Measurements from ENCODE around the gene RGPD6.
"Not testable (repeated sequence)": the region's sequence is repeated elsewhere in the genome, so short reads cannot be mapped to it uniquely, and the experiment has no call there.

The RGPD6 gene

DNA sequence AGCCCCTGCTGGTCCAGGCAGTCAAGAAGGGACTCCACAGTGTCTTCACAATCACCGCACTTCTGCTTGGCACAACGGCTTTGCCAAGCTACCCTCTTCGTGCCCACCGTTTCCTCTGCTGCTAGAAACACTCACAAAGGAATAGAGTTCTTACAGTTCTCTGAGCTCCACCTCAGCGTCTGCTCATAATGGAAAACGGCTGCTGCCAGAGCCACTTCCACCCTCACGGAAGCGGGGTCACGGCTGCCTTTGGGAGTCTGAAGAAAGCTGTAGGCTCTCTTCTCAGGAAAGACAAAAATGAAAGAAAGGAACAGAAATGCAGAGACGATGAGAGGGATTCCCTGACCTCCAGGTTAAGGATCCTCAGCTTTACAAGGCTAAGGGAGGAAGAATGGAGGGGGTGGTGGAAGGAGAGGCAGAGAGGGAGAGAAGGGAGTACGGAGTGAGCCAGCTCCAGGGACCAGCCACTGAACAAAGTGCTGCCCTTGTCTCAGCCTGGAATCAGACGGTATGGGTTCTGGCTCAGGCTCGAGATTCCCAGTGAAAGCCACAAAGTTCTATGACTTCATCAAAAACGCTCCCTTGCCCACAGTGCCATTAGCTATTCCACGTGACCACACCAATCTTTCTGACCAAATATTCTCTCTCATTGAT lies 12.8 kb upstream of the RGPD6 start:
- DNase-seq (ENCODE audit: low read depth); H3K9ac ChIP-seq (ENCODE audit: low read length); H3K9me3 ChIP-seq (ENCODE audit: control insufficient read depth, low read length); H3K36me3 ChIP-seq (ENCODE audit: control insufficient read depth, insufficient read depth, low read length, severe bottlenecking); H3K4me3 ChIP-seq (ENCODE audit: low read length); H3K4me1 ChIP-seq (ENCODE audit: control insufficient read depth, insufficient read depth, low read length); H3K27me3 ChIP-seq (replicated peaks; ENCODE audit: control insufficient read depth, insufficient read depth, low read length): not testable (repeated sequence)

DNA sequence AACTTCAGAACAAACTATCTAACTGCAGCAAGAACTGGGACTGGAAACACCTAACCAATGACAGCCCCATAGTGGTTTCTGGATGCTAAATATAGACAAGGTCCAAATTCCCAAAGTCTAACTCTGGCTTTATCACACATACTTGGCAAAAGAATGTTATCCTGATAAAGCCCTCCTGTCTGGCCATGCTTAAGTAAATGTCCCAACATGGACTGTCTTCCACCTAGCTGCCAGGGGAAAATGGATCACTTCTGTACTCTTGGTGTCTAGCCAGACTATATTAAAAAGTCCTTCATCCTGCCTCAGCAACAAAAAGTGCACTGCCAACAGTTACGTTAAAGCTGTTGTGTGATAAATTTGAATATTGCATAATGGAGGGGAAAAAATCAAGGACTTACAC lies 11.5 kb upstream of the RGPD6 start:
- not testable (repeated sequence) for H3K9me3 ChIP-seq (ENCODE audit: control insufficient read depth, low read length); H3K4me3 ChIP-seq (ENCODE audit: low read length); H3K27me3 ChIP-seq (replicated peaks; ENCODE audit: control insufficient read depth, insufficient read depth, low read length); DNase-seq (ENCODE audit: low read depth); H3K4me1 ChIP-seq (ENCODE audit: control insufficient read depth, insufficient read depth, low read length); H3K9ac ChIP-seq (ENCODE audit: low read length); H3K36me3 ChIP-seq (ENCODE audit: control insufficient read depth, insufficient read depth, low read length, severe bottlenecking)

DNA sequence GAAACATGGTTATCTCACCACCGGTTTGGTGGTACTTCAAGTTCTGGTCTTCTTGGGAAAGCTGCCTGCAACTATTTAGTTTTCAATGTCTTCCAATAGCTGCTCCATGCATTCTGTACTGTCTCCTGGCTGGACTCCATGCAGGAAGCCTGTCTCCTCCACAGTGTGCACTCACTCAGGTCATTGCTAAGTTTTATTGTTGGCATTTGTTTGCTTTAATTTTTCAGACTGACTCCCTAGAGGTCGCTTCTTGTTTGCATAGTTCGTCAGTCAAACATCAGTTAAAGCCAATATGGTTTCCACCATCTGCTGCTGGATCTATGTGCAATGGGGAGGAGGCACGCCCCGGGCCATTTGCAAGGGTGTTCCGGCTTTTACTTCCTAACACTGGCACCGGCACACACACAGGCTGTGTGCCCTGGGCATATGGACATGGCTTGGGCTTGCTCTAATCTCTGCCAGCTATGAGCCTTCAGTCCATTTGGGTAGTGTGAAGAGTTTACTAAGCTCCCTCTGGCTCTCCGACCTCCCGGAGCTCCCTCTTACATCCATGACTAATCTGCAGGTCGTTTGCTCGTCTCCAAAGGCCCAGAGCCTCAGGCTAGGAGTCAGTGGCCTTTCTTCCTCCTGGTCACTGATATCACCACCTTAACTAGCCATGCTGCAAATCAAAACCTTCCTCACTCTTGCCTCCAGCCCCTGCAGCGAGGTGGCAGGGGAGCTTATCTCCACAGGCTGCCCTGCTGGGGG lies 2.4 kb upstream of the RGPD6 start:
- H3K4me1 ChIP-seq (ENCODE audit: control insufficient read depth, insufficient read depth, low read length); H3K9ac ChIP-seq (ENCODE audit: low read length); H3K27me3 ChIP-seq (replicated peaks; ENCODE audit: control insufficient read depth, insufficient read depth, low read length); H3K9me3 ChIP-seq (ENCODE audit: control insufficient read depth, low read length); DNase-seq (ENCODE audit: low read depth); H3K4me3 ChIP-seq (ENCODE audit: low read length); H3K36me3 ChIP-seq (ENCODE audit: control insufficient read depth, insufficient read depth, low read length, severe bottlenecking): not testable (repeated sequence)

DNA sequence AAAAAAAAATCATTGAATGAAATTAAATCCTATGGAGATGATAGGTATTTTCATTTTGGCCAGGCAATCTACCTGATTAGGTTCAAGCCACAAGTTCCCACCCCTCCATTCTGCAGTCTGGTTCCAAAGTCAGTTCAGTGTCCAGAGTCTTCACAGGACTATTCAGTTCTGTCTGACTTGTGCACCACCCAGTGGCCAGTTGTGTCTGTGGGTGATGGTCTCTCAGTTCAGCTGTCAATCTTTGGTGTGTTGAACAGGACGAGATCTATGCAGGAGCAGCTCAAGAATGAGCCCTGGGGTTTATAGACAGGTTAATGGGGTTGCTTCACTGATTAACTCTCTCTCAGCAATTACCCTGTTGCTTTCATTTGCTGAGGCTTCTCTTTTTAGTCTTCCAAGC lies 1.4 kb upstream of the RGPD6 start:
- H3K9ac ChIP-seq (ENCODE audit: low read length); H3K9me3 ChIP-seq (ENCODE audit: control insufficient read depth, low read length); H3K4me3 ChIP-seq (ENCODE audit: low read length); DNase-seq (ENCODE audit: low read depth); H3K4me1 ChIP-seq (ENCODE audit: control insufficient read depth, insufficient read depth, low read length); H3K36me3 ChIP-seq (ENCODE audit: control insufficient read depth, insufficient read depth, low read length, severe bottlenecking); H3K27me3 ChIP-seq (replicated peaks; ENCODE audit: control insufficient read depth, insufficient read depth, low read length): not testable (repeated sequence)

DNA sequence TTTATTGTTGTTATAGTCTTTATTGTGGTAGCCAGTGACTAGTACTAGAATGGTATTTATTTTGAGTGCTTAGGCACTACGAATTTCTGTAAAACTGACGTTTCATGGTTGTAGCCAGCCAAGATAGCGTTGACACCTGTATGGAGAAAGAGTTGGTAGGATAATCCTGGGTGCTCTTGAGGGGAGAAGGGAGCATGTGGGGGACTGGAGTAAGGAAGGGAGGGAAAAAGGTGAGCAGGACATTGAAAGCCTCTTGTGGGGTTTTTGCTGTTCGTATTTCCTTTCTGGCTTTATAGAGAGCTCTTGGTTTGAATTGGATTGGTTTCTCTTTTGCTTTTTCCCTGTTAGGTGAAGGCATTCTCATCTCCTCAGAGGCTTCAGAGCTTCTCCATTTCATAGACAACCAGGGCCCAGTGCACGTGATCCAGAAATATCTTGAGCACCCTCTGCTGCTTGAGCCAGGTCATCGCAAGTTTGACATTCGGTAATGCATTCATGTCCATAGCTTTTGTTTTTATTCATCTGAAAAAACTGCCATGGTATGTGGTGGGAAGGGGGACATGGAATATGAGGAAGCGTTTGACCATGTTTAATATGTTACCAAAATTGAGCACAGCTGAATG lies 77.2 kb downstream of the RGPD6 start:
- H3K36me3 ChIP-seq (ENCODE audit: control insufficient read depth, insufficient read depth, low read length, severe bottlenecking); H3K4me3 ChIP-seq (ENCODE audit: low read length); H3K4me1 ChIP-seq (ENCODE audit: control insufficient read depth, insufficient read depth, low read length); DNase-seq (ENCODE audit: low read depth); H3K27me3 ChIP-seq (replicated peaks; ENCODE audit: control insufficient read depth, insufficient read depth, low read length); H3K9ac ChIP-seq (ENCODE audit: low read length); H3K9me3 ChIP-seq (ENCODE audit: control insufficient read depth, low read length): not testable (repeated sequence)

DNA sequence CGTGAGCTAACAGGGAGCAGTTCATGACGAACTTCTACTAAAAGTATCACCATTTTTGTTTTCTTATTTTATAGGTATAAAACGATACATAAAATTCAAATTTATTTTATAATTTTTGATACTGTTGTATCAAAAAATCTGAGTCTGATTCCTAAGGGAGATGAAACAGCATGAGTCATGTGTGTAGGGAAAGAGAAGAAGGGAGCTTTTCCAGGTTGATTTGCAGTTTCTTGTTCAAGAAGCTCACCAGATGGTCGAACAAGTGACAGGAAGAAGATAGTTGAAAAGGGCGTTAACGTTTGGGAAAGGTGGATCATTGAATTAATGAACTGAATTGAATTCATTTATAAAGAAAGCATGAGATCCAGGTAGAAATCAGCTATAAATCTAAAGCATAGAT lies 81.0 kb downstream of the RGPD6 start:
- not testable (repeated sequence) for H3K9ac ChIP-seq (ENCODE audit: low read length); H3K4me1 ChIP-seq (ENCODE audit: control insufficient read depth, insufficient read depth, low read length)

DNA sequence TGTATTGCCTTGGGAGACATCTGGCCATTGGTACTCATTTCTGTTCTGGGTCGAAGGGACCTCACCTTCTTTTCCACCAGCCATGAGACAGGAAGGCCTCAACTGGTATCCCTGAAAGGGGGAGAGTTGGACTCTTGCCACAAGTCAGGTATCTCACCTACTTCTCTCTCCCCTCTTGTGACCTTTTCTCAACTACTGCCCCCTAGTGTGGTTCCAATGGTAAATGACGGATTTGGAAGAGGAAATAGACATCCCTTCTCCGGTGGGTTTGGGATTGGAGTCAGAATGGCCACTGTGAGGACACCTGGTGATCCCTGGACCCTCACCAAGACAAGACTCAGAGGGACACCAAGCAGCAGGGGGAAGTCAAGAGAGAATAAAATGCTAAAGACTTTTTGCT lies 82.5 kb downstream of the RGPD6 start:
- not testable (repeated sequence) for H3K27me3 ChIP-seq (replicated peaks; ENCODE audit: control insufficient read depth, insufficient read depth, low read length); H3K36me3 ChIP-seq (ENCODE audit: control insufficient read depth, insufficient read depth, low read length, severe bottlenecking); H3K4me3 ChIP-seq (ENCODE audit: low read length); DNase-seq (ENCODE audit: low read depth); H3K9me3 ChIP-seq (ENCODE audit: control insufficient read depth, low read length); H3K4me1 ChIP-seq (ENCODE audit: control insufficient read depth, insufficient read depth, low read length); H3K9ac ChIP-seq (ENCODE audit: low read length)

More for the DNA sequence above, 81.0 kb downstream of the RGPD6 start:
- DNase-seq (ENCODE audit: low read depth); H3K36me3 ChIP-seq (ENCODE audit: control insufficient read depth, insufficient read depth, low read length, severe bottlenecking); H3K27me3 ChIP-seq (replicated peaks; ENCODE audit: control insufficient read depth, insufficient read depth, low read length); H3K4me3 ChIP-seq (ENCODE audit: low read length); H3K9me3 ChIP-seq (ENCODE audit: control insufficient read depth, low read length): not testable (repeated sequence)

DNA sequence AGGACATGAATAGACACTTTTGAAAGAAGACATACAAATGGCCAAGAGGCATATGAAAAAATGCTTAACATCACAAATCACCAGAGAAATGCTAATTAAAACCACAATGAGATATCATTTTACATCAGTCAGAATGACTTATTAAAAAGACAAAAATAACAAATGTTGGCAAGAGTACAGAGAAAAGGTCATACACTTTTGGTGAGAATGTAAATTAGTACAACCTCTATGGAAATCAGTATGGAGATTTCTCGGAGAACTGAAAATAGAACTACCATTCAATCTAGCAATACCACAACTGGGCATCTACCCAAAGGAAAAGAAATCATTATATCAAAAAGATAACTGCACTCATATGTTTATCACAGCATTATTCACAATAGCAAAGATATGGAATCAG lies 88.0 kb downstream of the RGPD6 start:
- H3K9ac ChIP-seq (ENCODE audit: low read length); H3K36me3 ChIP-seq (ENCODE audit: control insufficient read depth, insufficient read depth, low read length, severe bottlenecking); DNase-seq (ENCODE audit: low read depth); H3K27me3 ChIP-seq (replicated peaks; ENCODE audit: control insufficient read depth, insufficient read depth, low read length); H3K9me3 ChIP-seq (ENCODE audit: control insufficient read depth, low read length); H3K4me1 ChIP-seq (ENCODE audit: control insufficient read depth, insufficient read depth, low read length); H3K4me3 ChIP-seq (ENCODE audit: low read length): not testable (repeated sequence)

DNA sequence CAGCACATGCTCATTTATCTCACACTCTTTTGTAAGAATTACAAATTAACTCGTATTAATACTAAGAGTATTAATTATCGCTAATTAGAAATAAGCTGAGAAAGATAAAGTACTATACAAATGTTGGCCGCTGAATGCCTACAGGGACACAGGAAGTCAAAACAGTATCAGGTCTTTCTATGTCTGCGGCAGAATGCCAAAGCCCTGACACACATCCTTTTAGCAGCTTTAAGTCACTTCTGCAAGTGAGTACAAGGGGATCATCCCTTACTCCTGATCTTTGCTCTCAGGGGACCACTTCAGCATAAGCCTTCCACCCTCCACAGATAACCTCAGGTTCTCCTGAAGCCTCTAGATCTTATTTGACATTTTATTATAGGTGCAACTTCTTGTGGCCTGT lies 94.3 kb downstream of the RGPD6 start:
- H3K4me3 ChIP-seq (ENCODE audit: low read length); H3K9me3 ChIP-seq (ENCODE audit: control insufficient read depth, low read length); DNase-seq (ENCODE audit: low read depth); H3K4me1 ChIP-seq (ENCODE audit: control insufficient read depth, insufficient read depth, low read length); H3K36me3 ChIP-seq (ENCODE audit: control insufficient read depth, insufficient read depth, low read length, severe bottlenecking); H3K9ac ChIP-seq (ENCODE audit: low read length); H3K27me3 ChIP-seq (replicated peaks; ENCODE audit: control insufficient read depth, insufficient read depth, low read length): not testable (repeated sequence)

DNA sequence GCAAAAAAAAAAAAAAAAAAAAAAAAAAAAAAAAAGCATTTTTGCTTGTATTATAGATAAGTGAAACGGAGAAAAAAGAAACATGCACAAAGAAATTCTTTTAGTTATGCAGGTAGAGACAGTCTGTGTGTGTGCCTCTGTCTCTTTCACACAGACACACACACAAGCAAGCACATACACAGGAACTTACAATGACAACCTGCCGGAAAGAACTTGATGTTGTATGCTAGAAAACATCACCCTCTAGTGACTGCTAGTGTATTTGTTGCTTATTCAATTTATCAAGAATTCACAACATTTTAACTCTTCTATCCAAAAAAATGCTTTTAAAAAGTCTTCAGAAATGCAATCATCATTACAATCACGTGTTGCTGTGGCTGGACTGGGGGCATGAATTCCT lies 95.8 kb downstream of the RGPD6 start:
- not testable (repeated sequence) for H3K4me1 ChIP-seq (ENCODE audit: control insufficient read depth, insufficient read depth, low read length); DNase-seq (ENCODE audit: low read depth); H3K27me3 ChIP-seq (replicated peaks; ENCODE audit: control insufficient read depth, insufficient read depth, low read length); H3K9ac ChIP-seq (ENCODE audit: low read length); H3K9me3 ChIP-seq (ENCODE audit: control insufficient read depth, low read length); H3K4me3 ChIP-seq (ENCODE audit: low read length); H3K36me3 ChIP-seq (ENCODE audit: control insufficient read depth, insufficient read depth, low read length, severe bottlenecking)

DNA sequence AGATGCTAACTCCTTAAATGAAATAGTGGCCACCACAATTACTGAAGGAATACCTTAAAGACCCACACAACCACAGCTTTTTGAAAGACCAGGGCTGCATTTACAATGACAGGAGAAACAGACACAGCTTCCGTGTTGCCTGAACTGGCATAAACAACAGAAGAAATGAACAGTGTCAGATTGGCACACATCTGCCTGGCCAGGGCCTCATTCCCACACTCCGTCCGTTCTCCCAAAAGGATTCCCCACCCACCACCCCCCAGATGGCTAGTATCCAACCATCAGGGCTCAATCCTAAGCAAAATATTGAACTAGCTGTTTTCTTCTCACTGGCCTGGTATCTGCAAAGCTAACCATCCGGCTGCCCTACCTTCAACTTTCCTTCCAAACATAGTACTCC lies 96.9 kb downstream of the RGPD6 start:
- not testable (repeated sequence) for DNase-seq (ENCODE audit: low read depth); H3K4me3 ChIP-seq (ENCODE audit: low read length); H3K27me3 ChIP-seq (replicated peaks; ENCODE audit: control insufficient read depth, insufficient read depth, low read length); H3K4me1 ChIP-seq (ENCODE audit: control insufficient read depth, insufficient read depth, low read length); H3K36me3 ChIP-seq (ENCODE audit: control insufficient read depth, insufficient read depth, low read length, severe bottlenecking); H3K9me3 ChIP-seq (ENCODE audit: control insufficient read depth, low read length); H3K9ac ChIP-seq (ENCODE audit: low read length)
